Lung (tissue), 12 donors: Measurements from ENCODE around the gene FYB2. TPM values are rescaled to one million over a fixed set of nuclear protein-coding genes. Genes with fewer than 3 reads are reported as not detected.

Experiments used
- ATAC-seq: fragments of 200-7000 bp; cut with Tn5 transposase; one replicate; pipeline ENCODE4 v1.9.1; 2020; ENCODE audit warnings: moderate number of reproducible peaks; ENCODE audit not compliant: insufficient read depth, low FRiP score
- DNase-seq, 3 donors: peaks; one replicate each; pipeline ENCODE4 v3.0.0-alpha.2; 2013 to 2017
- H3K27ac ChIP-seq, 2 donors: one replicate each; pipeline ENCODE4 v1.5.1; 2013; ENCODE audit warnings: mild to moderate bottlenecking in 2 of 2, moderate library complexity in 2 of 2, control low read depth in 1 of 2, inconsistent platforms in 1 of 2, low read depth in 1 of 2, low read length in 1 of 2
- H3K27me3 ChIP-seq, 3 donors: one replicate each; pipeline ENCODE4 v1.5.1; 2013; ENCODE audit warnings: low read length in 2 of 3; ENCODE audit not compliant: control insufficient read depth in 3 of 3, insufficient read depth in 3 of 3
- H3K36me3 ChIP-seq, 4 donors: one replicate each; pipeline ENCODE4 v1.5.1; 2013; ENCODE audit warnings: low read length in 4 of 4, mild to moderate bottlenecking in 1 of 4, moderate library complexity in 1 of 4; ENCODE audit not compliant: control insufficient read depth in 4 of 4, insufficient read depth in 4 of 4
- H3K4me1 ChIP-seq, 5 donors: one replicate each; pipeline ENCODE4 v1.5.1; 2013; ENCODE audit warnings: low read length in 5 of 5, mild to moderate bottlenecking in 2 of 5, moderate library complexity in 1 of 5; ENCODE audit not compliant: control insufficient read depth in 5 of 5, insufficient read depth in 5 of 5
- H3K4me3 ChIP-seq: one replicate; pipeline ENCODE4 v1.5.1; 2013; ENCODE audit warnings: mild to moderate bottlenecking, control low read depth, moderate library complexity
- H3K9ac ChIP-seq, 2 donors: one replicate each; pipeline ENCODE4 v1.5.1; 2013; ENCODE audit warnings: low read length in 2 of 2, control low read depth in 1 of 2; ENCODE audit not compliant: insufficient read depth in 1 of 2
- H3K9me3 ChIP-seq, 4 donors: one replicate each; pipeline ENCODE4 v1.5.1; 2013; ENCODE audit warnings: low read length in 3 of 4, mild to moderate bottlenecking in 1 of 4, moderate library complexity in 1 of 4; ENCODE audit not compliant: control insufficient read depth in 4 of 4, insufficient read depth in 3 of 4
- WGBS, 2 donors: extraction: QIAGEN DNeasy Blood & Tissue Kit; methylation state at CpG; one replicate each; pipeline ENCODE4 v1.1.7; 2013; 5-methylcytosine and 5-hydroxymethylcytosine counted together
- polyA plus RNA-seq, 2 donors: library from polyadenylated mRNA; stranded (reverse); fragments of 200-250 nt; gene quantifications; one replicate each; pipeline ENCODE4 v1.2.1, GENCODE V29; 2013
- total RNA-seq, 2 donors: library from RNA; depleted of rRNA in 1 of 2; stranded (reverse); fragments of >200 nt in 1 of 2; gene quantifications; one replicate each; pipeline ENCODE4 v1.2.1, GENCODE V29; 2014 to 2021
- TF ChIP-seq, protein P1 (sequence below): IDR thresholded peaks from 2 replicates; pipeline ENCODE4 v1.5.1; 2012; ENCODE audit warnings: mild to moderate bottlenecking; ENCODE audit errors: control extremely low read depth, extremely low read depth
- donor health status: control.
- donor health status: control.
- donor health status: Bipolar disorder and iron deficiency.
- donor health status: healthy.
- donor health status: DM: yes; HTN: yes; CAD: no.

The FYB2 gene
- total and polyA plus RNA-seq, 4 donors = 0.57 to 8.6 (median 3.0) TPM

DNA sequence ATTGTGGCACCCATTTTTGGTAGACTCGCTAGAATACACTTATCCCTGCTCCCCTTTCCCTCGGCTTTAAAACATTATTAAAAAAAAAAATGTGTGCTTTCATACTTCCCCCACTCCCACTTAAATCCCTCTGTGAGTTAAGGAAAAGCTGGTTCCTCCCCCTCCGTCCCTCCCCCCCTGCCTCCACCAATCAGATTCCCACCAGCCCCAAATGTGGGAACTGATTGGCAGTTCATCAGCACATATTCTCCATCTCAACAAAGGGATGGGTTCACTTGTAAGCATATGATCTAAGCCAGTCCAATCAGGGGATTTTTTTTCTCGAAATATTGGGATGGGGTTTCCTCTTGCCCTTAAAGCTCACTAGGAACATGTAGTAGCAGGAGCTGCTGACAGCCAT is 10.8 kb upstream of the FYB2 start:
- WGBS, 2 donors = 80 to 89% methylated on average over 4 of the region's 4 CpGs

DNA sequence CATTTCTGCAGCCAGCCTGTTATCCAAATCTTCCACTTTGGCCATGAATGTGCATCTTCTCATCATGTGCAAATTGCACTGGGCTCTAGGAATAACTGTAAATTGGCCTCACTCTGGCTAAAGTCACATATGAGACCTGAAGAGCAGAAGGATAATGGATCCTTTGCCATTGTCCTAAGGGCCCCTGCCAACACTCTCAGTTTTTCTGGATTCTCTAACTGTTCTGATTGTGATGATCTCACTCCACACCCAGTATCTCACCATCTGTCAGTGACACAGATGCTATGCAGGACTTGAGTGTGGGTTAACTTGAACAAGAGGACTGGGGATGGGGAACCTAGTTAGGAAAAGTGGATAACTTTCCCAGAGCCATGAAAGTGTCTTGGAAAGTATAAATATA is 8.5 kb upstream of the FYB2 start:
- Histone ChIP-seq H3K4me3 (no peak overlapping the region), H3K36me3 (no peaks in the 10 kb centered on the region), H3K27ac (no peak overlapping the region), H3K27me3 (peaks cover 0 to 3% (median 0%) of the 10 kb centered on the region in 3 donors), H3K4me1 (peaks cover 0 to 3% (median 0%) of the 10 kb centered on the region in 5 donors), H3K9ac (no peak overlapping the region), H3K9me3 (no peaks in the 10 kb centered on the region)
- DNase-seq (no peak), ATAC-seq (no peak)
- TF ChIP-seq, protein P1, sequence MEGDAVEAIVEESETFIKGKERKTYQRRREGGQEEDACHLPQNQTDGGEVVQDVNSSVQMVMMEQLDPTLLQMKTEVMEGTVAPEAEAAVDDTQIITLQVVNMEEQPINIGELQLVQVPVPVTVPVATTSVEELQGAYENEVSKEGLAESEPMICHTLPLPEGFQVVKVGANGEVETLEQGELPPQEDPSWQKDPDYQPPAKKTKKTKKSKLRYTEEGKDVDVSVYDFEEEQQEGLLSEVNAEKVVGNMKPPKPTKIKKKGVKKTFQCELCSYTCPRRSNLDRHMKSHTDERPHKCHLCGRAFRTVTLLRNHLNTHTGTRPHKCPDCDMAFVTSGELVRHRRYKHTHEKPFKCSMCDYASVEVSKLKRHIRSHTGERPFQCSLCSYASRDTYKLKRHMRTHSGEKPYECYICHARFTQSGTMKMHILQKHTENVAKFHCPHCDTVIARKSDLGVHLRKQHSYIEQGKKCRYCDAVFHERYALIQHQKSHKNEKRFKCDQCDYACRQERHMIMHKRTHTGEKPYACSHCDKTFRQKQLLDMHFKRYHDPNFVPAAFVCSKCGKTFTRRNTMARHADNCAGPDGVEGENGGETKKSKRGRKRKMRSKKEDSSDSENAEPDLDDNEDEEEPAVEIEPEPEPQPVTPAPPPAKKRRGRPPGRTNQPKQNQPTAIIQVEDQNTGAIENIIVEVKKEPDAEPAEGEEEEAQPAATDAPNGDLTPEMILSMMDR = no peak

More for the DNA sequence above, 10.8 kb upstream of the FYB2 start:
- DNase-seq (no peak), ATAC-seq (no peak)
- TF ChIP-seq, protein P1 = no peak
- Histone ChIP-seq H3K4me1 (peaks cover 0 to 3% (median 0%) of the 10 kb centered on the region in 5 donors), H3K36me3 (no peaks in the 10 kb centered on the region), H3K9me3 (no peaks in the 10 kb centered on the region), H3K4me3 (no peak overlapping the region), H3K27me3 (peaks cover 0 to 3% (median 0%) of the 10 kb centered on the region in 3 donors), H3K9ac (no peak overlapping the region), H3K27ac (no peak overlapping the region)

DNA sequence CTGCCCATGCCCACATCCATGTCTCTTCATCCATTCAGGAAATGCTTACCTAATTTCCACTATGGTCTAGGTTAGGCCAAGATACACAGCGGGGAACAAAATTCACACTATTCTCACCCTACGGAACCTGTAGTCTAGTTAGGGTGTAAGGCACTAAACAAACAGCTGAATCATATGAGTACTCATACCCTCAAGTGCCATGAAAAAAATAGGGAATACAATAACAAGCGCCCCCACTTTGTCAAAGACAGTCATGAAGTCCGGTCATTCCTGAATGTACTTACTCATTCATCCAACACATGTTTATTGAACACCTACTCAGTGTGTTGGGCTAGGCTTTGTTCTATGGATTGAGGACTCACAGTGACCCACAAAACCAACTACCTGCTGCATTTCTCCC is 6.2 kb upstream of the FYB2 start:
- H3K9me3 ChIP-seq = no peaks in the 10 kb centered on the region
- DNase-seq (no peak), ATAC-seq (no peak)
- WGBS, 2 donors = 66 to 89% methylated on average over 4 of the region's 4 CpGs
- no peak overlapping the region for H3K27ac ChIP-seq
- peaks cover 0 to 3% (median 0%) of the 10 kb centered on the region in 3 donors for H3K27me3 ChIP-seq
- H3K9ac ChIP-seq = no peak overlapping the region
- H3K4me3 ChIP-seq = no peak overlapping the region
- no peaks in the 10 kb centered on the region for H3K36me3 ChIP-seq
- H3K4me1 ChIP-seq = peaks cover 0 to 14% (median 4%) of the 10 kb centered on the region in 5 donors
- TF ChIP-seq, protein P1 = no peak

DNA sequence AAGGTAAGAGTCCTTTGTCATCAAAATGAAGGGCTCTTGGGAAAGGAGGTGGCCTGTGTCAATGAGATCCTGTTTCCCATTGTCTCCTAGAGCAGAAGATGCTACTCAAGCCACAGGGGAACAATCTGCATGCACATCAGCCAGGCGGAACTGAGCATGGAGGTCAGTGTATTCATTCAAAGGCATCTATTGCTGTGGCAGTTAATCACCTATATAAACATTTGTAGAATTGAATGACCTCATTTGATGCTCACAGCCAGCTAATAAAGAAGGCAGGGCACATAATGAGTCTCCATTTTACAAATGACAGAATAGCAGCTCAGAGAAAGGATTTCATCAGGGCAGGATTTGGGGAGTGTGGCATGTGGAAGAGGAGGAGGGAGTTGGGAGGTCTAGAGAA is 5.7 kb upstream of the FYB2 start:
- no peak overlapping the region for H3K9ac ChIP-seq
- ATAC-seq = no peak
- H3K27ac ChIP-seq = no peak overlapping the region
- H3K27me3 ChIP-seq = no peaks in the 10 kb centered on the region
- TF ChIP-seq, protein P1 = no peak
- no peaks in the 10 kb centered on the region for H3K36me3 ChIP-seq
- peaks cover 0 to 17% (median 5%) of the 10 kb centered on the region in 5 donors for H3K4me1 ChIP-seq
- WGBS, 2 donors = 95 to 96% methylated on average over 1 of the region's 1 CpG
- no peak overlapping the region for H3K4me3 ChIP-seq
- no peak for DNase-seq
- H3K9me3 ChIP-seq = no peaks in the 10 kb centered on the region
